ENCODE measurements around the gene RNF183. TPM values are rescaled to one million over a fixed set of nuclear protein-coding genes. Genes with fewer than 3 reads are reported as not detected.

Gene RNF183
- total and polyA plus RNA-seq, 9 of the 15 experiments (the other 6 are each of a cell fraction or from before 2014, with no cell fraction given) = 0.04 to 2.0 (median 0.16) TPM; not detected in 5

GRCh38 chr9:113275157-113276131 lies 27.7 kb downstream of the RNF183 start, which contains the start of the genes CDC26 and PRPF4 (continued):
- TF ChIP-seq IRF1 (CRISPR knock-in tag; IDR thresholded peaks at IDR 0.05; ENCODE audit: borderline replicate concordance) (no peak), CREB3L1 (IDR thresholded peaks at IDR 0.05; ENCODE audit: borderline replicate concordance, low read depth) (peak; percentile 98), E2F6 (IDR thresholded peaks at IDR 0.05; ENCODE audit: borderline replicate concordance in 1 of 2, extremely low read depth in 1 of 2, insufficient read depth in 1 of 2, insufficient read length in 1 of 2, low read depth in 1 of 2, low read length in 1 of 2, poor library complexity in 1 of 2, severe bottlenecking in 1 of 2) (peak; percentile 22 to 72), DACH1 (IDR thresholded peaks at IDR 0.05; ENCODE audit: partially characterized antibody) (no peak), GTF2E2 (tag; IDR thresholded peaks at IDR 0.05) (peak; percentile 71; the same call in 1 of the 2 replicates), PML (IDR thresholded peaks at IDR 0.05; ENCODE audit: low read length) (peak; percentile 93), THRB (CRISPR knock-in tag; conservative IDR thresholded peaks at IDR 0.05) (no peak), ZMIZ1 (IDR thresholded peaks at IDR 0.05; ENCODE audit: low read depth in 2 of 2, low read length in 2 of 2) (0 out of 4 replicates have a peak, but pooled peaks of 1 of the 2 experiments have one; percentile 22), HDAC8 (tag; IDR thresholded peaks at IDR 0.05) (0 out of 2 replicates have a peak, but pooled peaks have one; percentile 24), SOX6 (IDR thresholded peaks at IDR 0.05) (0 out of 2 replicates have a peak, but pooled peaks have one; percentile 23), TAF9B (IDR thresholded peaks at IDR 0.05; ENCODE audit: partially characterized antibody) (peak; percentile 78), L3MBTL2 (IDR thresholded peaks at IDR 0.05) (peak; percentile 65; the same call in 1 of the 2 replicates), ZNF639 (CRISPR knock-in tag; conservative IDR thresholded peaks at IDR 0.05 in 1 of 2, IDR thresholded peaks at IDR 0.05 in 1 of 2) (0 out of 4 replicates have a peak, but pooled peaks of 1 of the 2 experiments have one; percentile 42)
